Measurements from ENCODE around the gene GUCY2D.
A peak's percentile ranks its signal among the peaks of the same experiment; 100 is the strongest.
"Not testable (repeated sequence)": the region's sequence is repeated elsewhere in the genome, so short reads cannot be mapped to it uniquely, and the experiment has no call there.

Gene GUCY2D

GRCh38 chr17:8001976-8002720 is at the start of gene GUCY2D:
Gene GUCY2D, plus strand, starts transcription at chr17:8002615. Its CDS starts 433 bp downstream, at chr17:8003048.
- no peak for DNase-seq (ENCODE audit: low spot score)

- DNase-seq (ENCODE audit: low spot score), result not testable (repeated sequence)
Measured at GRCh38 chr17:7953266-7953665, 49.1 kb upstream of the GUCY2D start.

- DNase-seq (ENCODE audit: low spot score), result no peak
Measured at GRCh38 chr17:7955414-7956227, 46.8 kb upstream of the GUCY2D start.

DNA sequence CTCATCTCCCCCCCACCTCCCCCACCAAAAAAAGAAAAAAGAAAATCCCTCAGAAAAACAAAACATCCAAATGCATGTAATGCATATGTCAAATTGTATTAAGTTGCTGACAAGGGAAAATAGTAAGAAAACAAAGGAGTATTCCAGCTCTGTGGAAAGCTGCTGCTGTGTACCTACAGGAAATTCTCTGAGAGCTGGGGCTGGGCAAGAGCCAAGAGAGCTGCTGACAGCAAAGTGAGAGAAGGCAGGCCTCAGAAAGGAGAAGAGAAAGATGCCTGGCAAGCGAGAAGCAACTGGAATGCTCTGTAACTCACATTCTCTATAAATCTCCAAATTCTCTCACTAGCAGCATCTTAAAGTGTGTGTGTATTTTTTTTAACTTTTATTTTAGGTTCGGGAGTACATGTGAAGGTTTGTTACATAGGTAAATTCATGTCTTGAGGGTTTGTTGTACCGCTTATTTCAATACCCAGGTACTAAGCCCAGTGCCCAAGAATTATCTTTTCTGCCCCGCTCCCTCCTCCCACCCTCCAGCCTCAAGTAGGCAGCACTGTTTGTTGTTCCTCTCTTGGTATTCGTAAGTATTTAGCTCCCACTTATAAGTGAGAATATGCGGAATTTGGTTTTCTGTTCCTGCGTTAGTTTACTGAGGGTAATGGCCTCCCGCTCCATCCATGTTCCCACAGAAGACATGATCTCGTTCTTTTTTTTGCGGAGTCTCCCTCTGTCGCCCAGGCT is 46.0 kb upstream of the GUCY2D start:
- peak; percentile 37 for DNase-seq (ENCODE audit: low spot score)

DNA sequence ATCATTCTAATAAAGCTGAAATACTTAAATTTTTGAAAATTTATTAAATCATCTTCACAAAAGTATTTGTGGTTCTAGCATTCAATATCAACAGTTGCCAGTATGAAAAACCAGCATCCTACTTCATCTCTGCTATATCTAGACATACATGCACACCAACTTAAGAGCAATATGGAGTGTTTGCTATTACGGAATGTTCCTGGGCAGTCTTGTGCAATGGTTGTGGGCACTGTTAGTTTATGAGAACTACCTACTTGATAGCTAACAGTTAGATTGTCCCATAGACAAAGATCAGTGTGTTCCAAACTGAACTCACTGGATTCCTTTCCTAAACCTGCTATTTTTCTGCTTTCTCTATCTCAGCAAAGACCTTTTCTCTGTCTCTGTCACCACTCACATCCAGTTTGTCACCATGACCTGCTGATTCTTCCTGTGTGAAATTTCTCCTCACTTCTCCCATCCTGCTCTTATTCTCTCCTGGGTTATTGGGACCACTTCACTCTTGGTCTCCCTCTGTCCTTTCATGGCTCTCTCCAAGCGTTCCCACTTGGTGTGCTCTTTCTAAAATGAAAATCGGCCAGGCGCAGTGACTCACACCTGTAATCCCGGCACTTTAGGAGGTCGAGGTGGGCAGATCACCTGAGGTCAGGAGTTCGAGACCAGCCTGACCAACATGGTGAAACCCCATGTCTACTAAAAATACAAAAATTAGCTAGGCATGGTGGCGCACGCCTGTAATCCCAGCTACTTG is 42.7 kb upstream of the GUCY2D start:
- DNase-seq (ENCODE audit: low spot score), result no peak

- no peak for DNase-seq (ENCODE audit: low spot score)
Measured at GRCh38 chr17:7961421-7961820, 41.0 kb upstream of the GUCY2D start.

DNA sequence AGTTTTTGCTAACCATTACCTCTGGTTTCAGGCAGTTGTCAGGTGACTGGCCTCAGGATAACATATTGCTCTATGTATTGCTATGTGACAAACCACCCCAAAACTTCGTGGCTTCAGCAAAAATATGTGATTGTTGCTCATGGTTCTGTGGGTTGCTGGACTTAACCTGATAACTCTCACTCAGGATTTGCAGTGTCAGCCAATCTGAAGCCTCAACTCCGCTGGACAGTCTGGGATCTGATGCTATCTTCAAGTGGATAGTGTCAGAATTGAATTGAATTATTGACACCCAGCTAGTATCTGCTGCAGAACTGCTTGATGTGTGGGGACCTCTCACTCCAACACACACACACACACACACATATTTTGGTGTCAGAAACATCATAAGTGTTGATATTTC is 34.7 kb upstream of the GUCY2D start:
- DNase-seq (ENCODE audit: low spot score), result no peak

DNA sequence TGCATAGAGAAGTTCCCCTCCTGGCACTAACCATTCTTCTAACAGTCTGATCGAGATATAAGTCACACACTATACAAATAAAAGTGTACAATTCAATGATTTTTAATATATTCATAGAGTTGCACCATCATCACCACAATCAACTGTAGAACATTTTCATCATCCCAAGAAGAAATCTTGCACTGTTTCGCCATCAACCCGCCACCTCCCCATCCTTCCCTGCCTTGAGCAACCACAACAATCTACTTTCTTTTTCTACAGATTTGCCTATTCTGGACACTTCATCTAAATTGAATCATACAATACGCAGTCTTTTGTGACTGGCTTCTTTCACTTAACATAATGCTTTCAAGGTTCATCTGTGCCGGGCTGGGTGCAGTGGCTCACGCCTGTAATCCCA is 33.0 kb upstream of the GUCY2D start:
- no peak for DNase-seq (ENCODE audit: low spot score)

GRCh38 chr17:7971651-7972050 is 30.8 kb upstream of the GUCY2D start:
- no peak for DNase-seq (ENCODE audit: low spot score)

DNA sequence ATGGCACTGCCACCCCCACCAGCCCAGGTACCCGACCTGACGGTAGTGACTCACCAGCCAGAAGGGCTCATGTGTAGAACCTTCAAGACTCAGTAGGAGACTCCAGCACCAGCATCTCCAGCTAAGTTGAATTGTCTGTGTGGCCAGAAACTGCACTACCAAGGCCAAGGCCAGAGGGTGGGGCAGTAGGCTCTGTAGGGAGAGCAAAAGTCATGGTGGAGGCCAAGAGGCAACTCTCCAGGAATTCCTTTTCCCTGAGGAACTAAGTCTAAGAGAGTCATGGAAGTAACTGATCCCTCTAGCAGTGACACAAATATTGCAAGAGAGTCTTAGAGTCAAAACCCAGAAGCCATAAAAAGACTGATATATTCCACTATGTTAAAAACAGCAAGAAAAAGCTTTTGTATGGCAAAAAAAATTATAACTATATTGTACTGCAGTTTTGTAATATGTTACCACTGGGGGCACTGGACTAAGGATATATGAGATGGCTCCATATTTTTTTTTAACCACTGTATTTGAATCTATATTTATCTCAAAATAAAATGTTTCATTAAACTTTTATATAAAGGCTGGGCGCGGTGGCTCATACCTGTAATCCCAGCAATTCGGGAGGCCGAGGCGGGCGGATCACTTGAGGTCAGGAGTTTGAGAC is 30.2 kb upstream of the GUCY2D start:
- DNase-seq (ENCODE audit: low spot score), result no peak

DNA sequence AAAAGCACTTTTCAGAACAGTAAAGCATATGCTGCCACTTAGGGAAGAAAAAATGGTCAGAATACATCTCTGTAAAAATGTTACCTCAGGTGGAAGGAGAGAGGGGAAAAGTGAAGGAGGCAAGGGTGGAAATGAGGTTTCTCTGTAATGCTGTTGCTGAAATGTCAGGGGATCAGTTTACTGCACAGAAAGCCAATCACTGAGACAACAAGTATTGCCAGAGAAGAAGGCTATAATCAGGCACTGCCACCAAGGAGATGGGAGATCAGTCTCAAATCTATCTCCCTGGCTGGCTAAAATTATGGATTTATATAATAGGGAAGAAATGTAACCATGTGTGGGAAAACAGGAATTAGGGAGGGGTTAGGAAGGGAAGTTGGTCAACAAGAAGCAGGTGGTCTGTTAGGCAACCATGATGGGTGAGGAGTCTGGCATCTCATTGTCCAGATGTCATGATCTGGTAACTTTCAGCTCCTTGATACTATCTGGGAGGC is 27.7 kb upstream of the GUCY2D start:
- DNase-seq (ENCODE audit: low spot score), result no peak

DNA sequence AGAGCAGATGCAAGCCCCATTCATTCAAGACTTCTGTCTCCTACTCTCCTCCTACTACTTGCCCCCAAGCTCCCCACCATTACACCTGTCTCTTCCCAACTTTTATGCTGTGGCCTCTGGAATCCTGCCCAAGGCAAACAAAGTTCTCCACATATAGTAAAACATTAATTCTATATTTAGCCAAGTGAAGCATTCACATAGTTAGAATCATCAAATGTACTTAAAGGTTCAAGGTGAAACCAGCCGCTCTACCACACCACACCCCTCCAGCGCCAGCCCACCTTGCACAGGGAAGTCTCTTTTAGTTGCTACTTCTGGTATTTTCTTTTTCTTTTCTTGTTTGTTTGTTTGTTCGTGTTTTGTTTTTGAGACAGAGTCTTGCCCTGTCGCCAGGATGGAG is 25.4 kb upstream of the GUCY2D start:
- DNase-seq (ENCODE audit: low spot score), result no peak

- DNase-seq (ENCODE audit: low spot score), result no peak
Measured at GRCh38 chr17:7977805-7978204, 24.6 kb upstream of the GUCY2D start.

DNA sequence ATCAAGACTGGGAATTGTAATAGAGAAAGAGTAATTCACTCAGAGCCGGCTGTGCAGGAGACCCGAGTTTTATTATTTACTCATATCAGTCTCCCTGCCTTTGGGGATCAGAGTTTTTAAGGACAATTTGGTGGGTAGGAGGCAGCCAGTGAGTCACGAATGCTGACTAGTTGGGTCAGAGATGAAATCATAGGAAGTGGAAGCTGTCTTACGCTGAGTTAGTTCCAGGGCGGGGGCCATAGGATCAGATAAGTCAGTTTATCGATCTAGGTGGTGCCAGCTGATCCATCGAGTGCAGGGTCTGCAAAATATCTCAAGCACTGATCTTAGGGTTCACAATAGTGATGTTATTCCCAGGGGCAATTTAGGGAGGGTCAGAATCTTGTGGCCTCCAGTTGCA is 20.2 kb upstream of the GUCY2D start:
- DNase-seq (ENCODE audit: low spot score), result peak; percentile 56

GRCh38 chr17:7982666-7983065 is 19.7 kb upstream of the GUCY2D start:
- no peak for DNase-seq (ENCODE audit: low spot score)

GRCh38 chr17:7984904-7985303 is 17.5 kb upstream of the GUCY2D start:
- no peak for DNase-seq (ENCODE audit: low spot score)

- DNase-seq (ENCODE audit: low spot score), result no peak
Measured at GRCh38 chr17:7987112-7987893, 15.1 kb upstream of the GUCY2D start.

GRCh38 chr17:7988750-7989178 is 13.7 kb upstream of the GUCY2D start:
- DNase-seq (ENCODE audit: low spot score), result peak; percentile 73

DNA sequence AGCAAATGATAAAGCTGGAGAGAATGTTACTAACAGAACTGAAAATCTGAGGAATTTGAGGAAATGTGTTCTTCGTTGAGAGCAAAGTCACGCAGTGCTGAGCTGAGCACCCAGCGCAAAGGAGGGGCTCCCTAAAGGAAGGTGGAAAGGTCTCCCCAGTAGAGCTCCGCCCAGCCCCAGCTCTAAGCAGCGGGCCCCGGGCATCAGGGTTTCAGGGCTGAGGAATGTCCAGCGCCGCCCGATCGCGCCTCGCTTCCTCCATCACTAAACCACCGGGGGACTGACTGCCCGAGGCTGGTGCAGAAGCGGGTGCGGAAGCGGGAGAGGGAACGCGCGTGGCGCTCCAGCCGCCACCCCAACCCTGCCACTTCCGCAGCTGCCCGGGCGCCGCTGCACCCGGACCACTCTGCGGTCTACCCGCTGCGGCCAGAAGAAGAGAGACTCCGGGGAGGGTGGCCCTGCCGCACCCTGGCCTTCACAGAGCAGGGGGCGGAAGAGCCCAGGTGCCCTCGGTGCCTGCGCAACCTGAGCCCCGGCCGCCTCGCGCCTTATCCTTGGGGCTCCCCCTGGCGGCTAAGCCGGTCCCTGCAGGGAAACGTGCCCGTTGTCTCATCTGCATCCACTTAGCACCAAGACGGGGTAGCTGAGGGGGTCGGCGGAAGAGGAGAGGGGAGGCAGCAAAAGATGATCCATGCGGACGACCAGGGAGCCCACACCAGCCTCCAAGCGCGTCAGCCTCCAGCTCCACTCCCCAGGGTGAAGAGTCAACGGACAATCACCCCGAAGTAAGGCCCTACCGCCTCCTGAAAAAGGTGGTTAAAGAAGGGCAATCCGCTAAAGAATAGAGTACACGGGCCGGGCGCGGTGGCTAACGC is 12.4 kb upstream of the GUCY2D start:
- DNase-seq (ENCODE audit: low spot score), result peak; percentile 78
